ENCODE measurements around the gene GMPR.
"Not testable (repeated sequence)": the region's sequence is repeated elsewhere in the genome, so short reads cannot be mapped to it uniquely, and the experiment has no call there.

Gene GMPR

GRCh38 chr6:16251706-16252105 is 13.3 kb downstream of the GMPR start:
- DNase-seq: no peak

DNA sequence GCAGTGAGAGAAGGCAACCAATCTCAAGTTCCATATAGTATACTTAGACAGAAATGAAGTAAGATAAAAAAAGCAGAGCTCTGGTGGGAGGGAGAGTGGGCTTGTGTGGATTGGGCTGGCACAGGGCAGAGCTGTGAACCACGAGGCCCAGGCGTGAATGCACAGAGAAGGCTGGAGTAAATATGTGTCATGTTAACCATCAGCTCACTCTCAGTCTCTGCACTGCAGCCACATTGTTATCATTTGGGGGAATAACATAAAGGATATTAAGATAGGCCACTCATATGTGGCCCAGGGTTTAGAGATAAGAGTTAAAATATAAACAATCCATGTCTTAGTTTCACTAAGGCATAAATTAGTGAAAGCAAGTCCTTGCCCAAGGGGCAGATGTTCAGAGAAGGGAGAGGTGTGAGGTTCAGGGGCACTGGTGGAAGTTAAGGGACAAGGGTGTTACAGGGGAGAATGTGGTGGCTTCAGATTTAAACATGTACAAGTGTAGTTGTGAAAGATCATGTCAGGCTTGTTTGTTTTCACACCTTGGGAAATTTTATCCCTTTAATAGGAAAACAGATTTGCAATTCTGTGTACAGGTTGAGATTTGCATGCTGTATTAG is 14.4 kb downstream of the GMPR start:
- no peak for DNase-seq

DNA sequence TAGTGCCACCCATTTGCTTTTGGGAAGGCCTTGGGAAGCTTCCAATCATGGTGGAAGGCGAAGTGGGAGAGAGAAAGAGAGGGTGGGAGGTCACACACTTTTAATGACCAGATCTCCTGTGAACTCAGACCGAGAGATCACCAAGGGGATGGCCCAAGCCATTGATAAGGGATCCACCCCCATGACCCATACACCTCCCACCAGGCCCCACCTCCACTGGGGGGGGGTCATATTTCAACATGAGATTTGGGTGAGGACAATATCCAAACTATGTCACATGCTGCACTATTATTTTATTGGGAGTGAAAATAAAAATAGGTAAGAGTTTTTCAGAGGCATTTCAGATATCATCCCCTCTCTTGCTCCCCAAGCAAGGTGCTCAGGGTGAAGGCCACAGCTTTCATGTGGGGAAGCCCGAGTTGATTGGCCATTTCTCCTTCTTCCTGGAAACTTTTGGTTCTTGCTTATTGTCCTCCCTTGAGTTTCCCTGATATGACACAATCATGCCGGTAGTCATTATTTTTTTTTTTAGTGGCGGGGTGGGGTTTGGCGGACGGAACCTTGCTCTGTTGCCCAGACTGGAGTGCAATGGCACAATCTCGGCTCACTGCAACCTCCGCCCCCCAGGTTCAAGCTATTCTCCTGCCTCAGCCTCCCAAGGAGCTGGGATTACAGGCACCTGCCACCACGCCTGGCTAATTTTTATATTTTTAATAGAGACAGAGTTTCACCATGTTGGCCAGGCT is 15.2 kb downstream of the GMPR start:
- DNase-seq: no peak

DNA sequence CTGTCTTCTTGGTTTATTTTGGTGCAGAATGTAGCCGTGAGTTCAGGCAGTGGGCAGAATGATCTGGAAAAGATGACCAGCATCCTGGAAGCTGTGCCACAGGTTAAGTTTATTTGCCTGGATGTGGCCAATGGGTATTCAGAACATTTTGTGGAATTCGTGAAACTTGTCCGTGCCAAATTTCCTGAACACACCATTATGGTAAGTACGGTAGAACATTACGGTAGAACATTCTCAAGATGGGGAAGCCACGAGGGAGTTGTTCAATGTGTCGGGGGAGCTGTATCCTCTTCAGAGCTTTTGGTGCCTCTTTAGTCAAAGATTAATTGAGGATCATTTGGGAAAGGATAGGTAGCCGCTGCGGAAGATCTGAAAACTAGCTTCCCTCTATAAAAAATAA is 16.1 kb downstream of the GMPR start:
- no peak for DNase-seq

DNA sequence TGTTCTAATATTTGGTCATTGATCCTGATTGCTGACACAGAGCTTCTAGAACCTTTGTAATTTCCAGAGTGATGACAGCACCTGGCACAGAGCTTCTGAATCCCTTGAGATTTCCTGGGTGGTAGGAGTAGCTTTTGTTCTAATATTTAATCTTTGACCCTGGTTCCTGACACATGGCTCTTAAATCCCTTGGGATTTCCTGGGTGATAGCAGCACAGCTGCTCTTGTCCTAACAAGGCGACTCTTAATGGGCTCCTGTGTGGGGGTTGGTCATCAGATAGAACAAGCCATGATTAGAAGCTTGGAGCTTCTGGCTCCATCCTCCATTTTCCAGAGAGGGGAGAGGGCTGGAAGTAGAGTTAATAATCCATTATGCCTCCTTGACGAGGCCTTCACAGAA is 18.4 kb downstream of the GMPR start:
- no peak for DNase-seq

DNA sequence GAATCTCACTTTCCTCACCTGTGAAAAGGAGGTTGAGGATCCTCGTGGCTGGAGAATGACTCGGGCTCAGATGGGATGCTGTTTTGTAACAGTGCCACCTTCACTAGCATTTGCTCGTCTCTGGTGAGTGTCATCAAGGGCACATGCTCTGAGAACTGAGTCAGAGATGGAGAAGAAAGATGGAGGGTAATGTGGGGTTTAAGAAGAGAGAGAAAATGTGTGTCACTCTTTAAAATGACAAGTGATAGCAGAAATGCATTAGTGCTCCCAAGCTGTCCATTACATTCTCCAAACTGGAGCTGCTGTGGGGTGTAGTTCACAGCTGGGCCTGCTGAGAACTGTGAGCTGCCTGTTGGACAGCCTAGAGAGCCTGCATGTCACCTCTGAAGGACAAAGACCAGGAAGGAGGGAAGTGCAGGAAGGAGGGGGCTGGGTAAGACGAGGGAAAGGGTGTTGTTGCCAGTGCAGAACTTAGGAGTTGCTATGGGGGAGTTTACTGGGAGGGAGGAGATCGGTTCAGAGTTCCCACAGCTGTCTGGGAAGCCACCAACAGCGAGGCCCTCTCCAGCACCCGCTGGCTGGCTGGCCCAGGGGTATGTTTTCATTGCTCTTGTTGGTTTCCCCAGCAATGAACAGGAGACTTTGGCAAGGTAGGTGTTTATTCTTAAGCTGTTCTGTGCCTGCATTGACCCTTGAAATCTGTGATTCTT is 19.8 kb downstream of the GMPR start:
- DNase-seq: no peak

GRCh38 chr6:16258709-16259075 is 20.3 kb downstream of the GMPR start:
- DNase-seq: no peak

DNA sequence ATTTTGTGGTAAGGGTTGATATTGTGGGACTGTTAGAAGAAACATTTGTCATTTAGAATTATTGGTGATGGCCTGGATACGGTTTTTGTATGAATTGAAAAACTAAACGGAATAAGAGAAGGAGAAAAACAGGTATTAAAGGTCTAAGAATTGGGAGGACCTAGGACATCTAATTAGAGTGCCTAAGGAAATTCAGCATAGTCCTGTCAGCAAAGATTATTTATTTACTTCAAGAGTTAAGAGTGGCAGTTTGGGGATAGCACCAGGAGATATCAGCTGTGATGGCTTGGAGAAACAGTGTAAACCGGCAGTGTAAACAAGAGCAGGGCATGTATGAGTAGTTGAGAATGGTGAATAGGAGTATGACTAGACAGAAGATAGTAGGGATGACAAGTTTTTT is 21.2 kb downstream of the GMPR start:
- DNase-seq: not testable (repeated sequence)

GRCh38 chr6:16260602-16261001 is 22.2 kb downstream of the GMPR start:
- not testable (repeated sequence) for DNase-seq

- not testable (repeated sequence) for DNase-seq
Measured at GRCh38 chr6:16262773-16263172, 24.4 kb downstream of the GMPR start.

- not testable (repeated sequence) for DNase-seq
Measured at GRCh38 chr6:16263464-16264099, 25.2 kb downstream of the GMPR start.

GRCh38 chr6:16264785-16265184 is 26.4 kb downstream of the GMPR start:
- DNase-seq: no peak

GRCh38 chr6:16265351-16266341 is 27.3 kb downstream of the GMPR start:
- DNase-seq: no peak

GRCh38 chr6:16267428-16268263 is 29.3 kb downstream of the GMPR start:
- no peak for DNase-seq

DNA sequence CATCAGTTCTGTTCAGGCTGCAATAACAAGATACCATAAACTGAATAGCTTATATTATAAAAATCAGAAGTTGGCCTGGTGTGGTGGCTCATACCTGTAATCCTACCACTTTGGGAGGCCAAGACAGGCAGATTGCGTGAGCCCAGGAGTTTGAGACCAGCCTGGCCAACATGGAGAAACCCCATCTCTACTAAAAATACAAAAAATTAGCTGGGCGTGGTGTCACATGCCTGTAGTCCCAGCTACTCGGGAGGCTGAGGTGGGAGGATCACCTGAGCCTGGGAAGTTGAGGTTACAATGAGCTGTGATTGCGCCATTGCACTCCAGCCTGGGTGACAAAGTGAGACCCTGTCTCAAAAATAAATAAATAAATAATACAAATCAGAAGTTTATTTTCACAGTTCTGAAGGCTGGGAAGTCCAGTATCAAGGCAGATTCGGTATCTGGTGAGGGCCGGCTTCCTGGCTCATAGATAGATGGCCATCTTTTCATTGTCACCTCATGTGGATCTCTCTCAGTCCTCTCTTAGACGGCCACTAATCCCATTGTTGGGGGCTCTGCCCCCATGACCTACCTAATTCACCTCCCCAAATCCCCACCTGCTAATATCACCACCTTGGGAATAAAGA is 31.2 kb downstream of the GMPR start:
- DNase-seq: not testable (repeated sequence)

GRCh38 chr6:16270178-16270794 is 31.9 kb downstream of the GMPR start:
- DNase-seq: no peak

GRCh38 chr6:16271428-16271827 is 33.0 kb downstream of the GMPR start:
- no peak for DNase-seq

GRCh38 chr6:16272201-16272600 is 33.8 kb downstream of the GMPR start:
- DNase-seq: no peak

DNA sequence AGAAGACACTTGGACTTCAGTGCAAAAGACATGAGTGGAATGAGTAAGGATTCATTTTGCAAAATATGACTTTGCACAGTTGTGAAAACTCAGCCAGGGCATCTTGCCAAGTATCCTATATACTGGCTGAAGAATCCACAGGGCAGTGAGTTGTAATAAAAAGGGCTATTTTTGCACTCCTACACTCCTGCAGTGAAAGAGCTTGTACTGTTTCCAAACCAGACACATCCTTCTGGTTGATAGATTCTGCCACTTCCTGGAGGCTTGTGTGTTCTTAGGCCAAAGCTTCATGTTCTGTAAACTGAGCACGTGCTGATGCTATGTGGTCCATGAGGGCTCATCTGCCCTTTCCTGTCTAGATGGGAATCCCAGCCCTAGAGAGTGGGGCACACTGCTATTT is 34.9 kb downstream of the GMPR start:
- no peak for DNase-seq

DNA sequence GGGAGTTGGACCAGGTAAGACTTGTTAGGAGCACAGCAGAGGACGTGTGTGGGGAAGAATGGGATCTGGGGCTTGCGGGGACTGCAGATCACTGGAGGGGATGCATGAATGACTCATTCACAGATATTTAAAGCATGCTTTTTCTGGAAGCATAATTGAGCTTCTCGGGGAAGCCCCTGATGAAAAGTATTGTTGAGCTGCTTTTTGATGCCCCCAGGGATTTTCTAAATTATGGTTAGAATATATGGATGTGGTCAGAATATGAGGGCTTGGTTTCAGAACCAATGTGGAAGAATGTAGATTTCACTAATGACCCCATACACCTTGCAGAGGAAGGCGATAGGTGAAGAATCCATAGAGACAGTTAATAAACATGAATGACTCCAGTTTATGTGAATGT is 36.1 kb downstream of the GMPR start:
- no peak for DNase-seq

Measured in DMS 273 treated with DMSO at 0.1 percent for 48 hours (cell line).